HepG2 (cell line): ENCODE data around the gene ELMO2. TPM values are rescaled to one million over a fixed set of nuclear protein-coding genes. Genes with fewer than 3 reads are reported as not detected.

Experiments
- ATAC-seq: fragments of 200-7000 bp; cut with Tn5 transposase; 3 replicates; pipeline ENCODE4 v1.9.1; 2020; ENCODE audit warnings: mild to moderate bottlenecking, moderate library complexity
- BruUV-seq: library from RNA; stranded (reverse); fragments of 400-500 nt; replicated peaks from 2 replicates; lab custom pipeline; 2021; lab: Mats Ljungman, UMichigan
- CTCF ChIA-PET: fragments of 300-600 bp; formaldehyde crosslinking; extraction: SDS; loops from one replicate; lab custom pipeline; 2021; ENCODE audit warnings: low total read pairs, inconsistent platforms, low intra/inter-chr PET ratio; lab: Yijun Ruan, JAX
- POLR2A ChIA-PET: fragments of 350-600 bp; sonication (Branson Sonifier 250); formaldehyde crosslinking; loops from one replicate; lab custom pipeline; 2020; ENCODE audit warnings: antibody characterized with exemption, inconsistent platforms; lab: Yijun Ruan, JAX
- DNase-seq: peaks from one replicate; pipeline ENCODE4 v3.0.0-alpha.2; 2015; ENCODE audit warnings: low spot score
- FAIRE-seq: peaks from 3 replicates; lab custom pipeline; 2011; peaks lifted over from hg19 to GRCh38; lab: Jason Lieb, UNC
- H2AFZ ChIP-seq: one replicate; pipeline ENCODE4 v1.6.1; 2011; ENCODE audit warnings: low read length, inconsistent platforms
- H3K27ac ChIP-seq: fragments of 300-600 bp; 3 replicates; pipeline ENCODE4 v1.8.0; 2011; ENCODE audit warnings: mixed run types, mild to moderate bottlenecking, mixed read lengths, low read length, inconsistent platforms; ENCODE audit not compliant: insufficient read depth; ENCODE audit errors: extremely low read length
- H3K27me3 ChIP-seq, 2 experiments: fragments of 200-600 bp in 1 of 2; 2 replicates in 1 of 2; 3 replicates in 1 of 2; pipeline versions ENCODE4 v1.6.0 to v1.8.0; 2011; ENCODE audit warnings: low read length in 2 of 2, mild to moderate bottlenecking in 2 of 2, moderate library complexity in 2 of 2, inconsistent platforms in 1 of 2; ENCODE audit not compliant: insufficient read depth in 2 of 2, control insufficient read depth in 1 of 2
- H3K36me3 ChIP-seq, 2 experiments: fragments of 200-600 bp in 1 of 2; replicated peaks in 1 of 2; 2 replicates in 1 of 2; 3 replicates in 1 of 2; pipeline versions ENCODE4 v1.5.1 to v1.8.0; 2011; ENCODE audit warnings: low read length in 2 of 2, inconsistent platforms in 1 of 2; ENCODE audit not compliant: insufficient read depth in 2 of 2, control insufficient read depth in 1 of 2
- H3K4me1 ChIP-seq: 2 replicates; pipeline ENCODE4 v1.5.1; 2012; ENCODE audit warnings: low read length, inconsistent platforms; ENCODE audit not compliant: insufficient read depth
- H3K4me2 ChIP-seq: 2 replicates; pipeline ENCODE4 v1.6.0; 2011; ENCODE audit warnings: low read depth, low read length, inconsistent platforms
- H3K4me3 ChIP-seq, 3 experiments: fragments of 200-600 bp in 1 of 3; sonication (generic), shearing (Covaris generic) in 1 of 3; replicated peaks in 1 of 3; 2 replicates each; pipeline ENCODE4 v1.5.1; 2011 to 2016; ENCODE audit warnings: low read length in 3 of 3, inconsistent platforms in 2 of 3, low read depth in 2 of 3, mild to moderate bottlenecking in 2 of 3, control low read depth in 1 of 3, mixed read lengths in 1 of 3; ENCODE audit not compliant: insufficient read depth in 1 of 3
- H3K79me2 ChIP-seq: one replicate; pipeline ENCODE4 v1.6.1; 2011; ENCODE audit warnings: low read length, inconsistent platforms; ENCODE audit not compliant: insufficient read depth
- H3K9ac ChIP-seq: 2 replicates; pipeline ENCODE4 v1.6.0; 2011; ENCODE audit warnings: mild to moderate bottlenecking, low read depth, low read length, inconsistent platforms; ENCODE audit not compliant: insufficient read depth
- H3K9me3 ChIP-seq: 2 replicates; pipeline ENCODE4 v1.5.1; 2012; ENCODE audit warnings: mild to moderate bottlenecking, low read length
- H4K20me1 ChIP-seq: 2 replicates; pipeline ENCODE4 v1.6.0; 2011; ENCODE audit warnings: inconsistent platforms, mild to moderate bottlenecking, low read length, moderate library complexity; ENCODE audit not compliant: insufficient read depth
- MEIS2 ChIP-seq: sonication (generic); formaldehyde crosslinking; IDR thresholded peaks from 2 replicates; pipeline ENCODE4 v1.9.0; 2021; ENCODE audit warnings: mild to moderate bottlenecking, missing genetic modification reagents
- NAIF1 ChIP-seq: sonication (generic); formaldehyde crosslinking; IDR thresholded peaks from 2 replicates; pipeline ENCODE4 v1.5.0; 2020; ENCODE audit warnings: mild to moderate bottlenecking, missing genetic modification reagents, borderline replicate concordance
- POLR2A ChIP-seq, 2 experiments: IDR thresholded peaks; 2 replicates each; pipeline ENCODE4 v1.6.1; 2011; ENCODE audit warnings: low read depth in 2 of 2, low read length in 2 of 2, mild to moderate bottlenecking in 1 of 2, moderate library complexity in 1 of 2; ENCODE audit not compliant: insufficient read depth in 1 of 2
- SNAPC2 ChIP-seq: sonication (generic); formaldehyde crosslinking; IDR thresholded peaks from 2 replicates; pipeline ENCODE4 v1.8.1; 2022; ENCODE audit warnings: mild to moderate bottlenecking, missing genetic modification reagents
- STAG1 ChIP-seq: sonication (generic); formaldehyde crosslinking; IDR thresholded peaks from 2 replicates; pipeline ENCODE4 v1.4.0; 2020; ENCODE audit warnings: missing genetic modification reagents
- ZFX ChIP-seq: sonication (generic); formaldehyde crosslinking; IDR thresholded peaks from 2 replicates; pipeline ENCODE4 v1.4.0; 2020; ENCODE audit warnings: mild to moderate bottlenecking, low read depth, missing genetic modification reagents, moderate library complexity
- ZNF263 ChIP-seq: sonication (generic); formaldehyde crosslinking; IDR thresholded peaks from 2 replicates; pipeline ENCODE4 v1.4.0; 2020; ENCODE audit warnings: missing genetic modification reagents
- ZNF878 ChIP-seq: sonication (generic); formaldehyde crosslinking; IDR thresholded peaks from 2 replicates; pipeline ENCODE4 v1.8.1; 2023; ENCODE audit warnings: mild to moderate bottlenecking, missing genetic modification reagents, moderate library complexity
- WGBS: methylation state at CpG from one replicate; pipeline ENCODE4 v1.1.6; 2017; ENCODE audit warnings: low lambda C conversion rate; 5-methylcytosine and 5-hydroxymethylcytosine counted together
- in situ Hi-C: cut with HindIII; loops from 2 replicates; pipeline ENCODE4 v1.10.0; 2017; ENCODE audit warnings: low pct_unique_long_range_greater_than_20kb; ENCODE audit not compliant: extremely low pct_ligation_motif_present
- intact Hi-C: fragments of 100-400 bp; cut with micrococcal nuclease; formaldehyde crosslinking; loops from one replicate; pipeline ENCODE4 v1.10.0; 2022; ENCODE audit not compliant: unreplicated experiment
- polyA plus RNA-seq, 8 experiments: library from polyadenylated mRNA; depleted of rRNA in 3 of 8; stranded (reverse) in 7 of 8; unstranded in 1 of 8; fragments of >200 nt; fragmentation: Illumina TruSeq in 4 of 8; extraction: Trizol in 4 of 8; gene quantifications; 2 replicates each; pipeline versions ENCODE4 v1.2.1 to v1.2.3, GENCODE V29; 2011 to 2016; ENCODE audit warnings: low read depth in 4 of 8, missing spikeins in 1 of 8, mixed read lengths in 1 of 8; ENCODE audit not compliant: insufficient read depth in 1 of 8
- total RNA-seq, 5 experiments: library from RNA; depleted of rRNA; stranded (reverse); fragments of >200 nt; fragmentation: Illumina TruSeq; extraction: Trizol; gene quantifications; 2 replicates each; pipeline ENCODE4 v1.2.3, GENCODE V29; 2016; ENCODE audit warnings: low read depth in 1 of 5
- TF ChIP-seq, protein P1 (sequence below): sonication (generic); formaldehyde crosslinking; IDR thresholded peaks from 2 replicates; pipeline ENCODE4 v1.4.0; 2020; ENCODE audit warnings: missing genetic modification reagents

ELMO2 gene
- total and polyA plus RNA-seq, 2 of the 13 experiments (the other 11 are each of a cell fraction or from before 2014, with no cell fraction given): 30.6 to 35.7 TPM

DNA sequence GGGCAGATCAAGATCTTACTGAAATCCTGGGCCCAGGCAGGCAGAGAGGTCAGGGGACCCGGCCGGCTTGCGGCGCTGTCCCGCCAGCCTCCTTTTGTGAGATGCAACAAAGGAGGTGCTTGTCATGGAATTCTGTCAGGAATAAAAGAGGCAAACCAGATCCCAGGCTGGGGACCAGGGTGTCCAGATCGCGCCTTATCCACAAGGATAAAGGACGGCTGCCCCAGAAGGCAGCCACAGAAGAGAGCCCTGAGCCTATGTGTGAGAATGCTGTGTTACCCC is 55.5 kb downstream of the ELMO2 start:
- TF ChIP-seq ZNF263 (CRISPR knock-in tag) (no peak), MEIS2 (CRISPR knock-in tag) (no peak), ZFX (CRISPR knock-in tag) (no peak), POLR2A (IDR thresholded peaks at IDR 0.05; ENCODE audit: insufficient read depth in 1 of 2, low read depth in 2 of 2, low read length in 2 of 2) (peak in 1 of 2 experiments; percentile 27; a peak in 1 of 4 replicates), STAG1 (CRISPR knock-in tag) (no peak), NAIF1 (CRISPR knock-in tag) (no peak), SNAPC2 (CRISPR knock-in tag) (no peak), ZNF878 (CRISPR knock-in tag) (no peak)
- TF ChIP-seq, protein P1, sequence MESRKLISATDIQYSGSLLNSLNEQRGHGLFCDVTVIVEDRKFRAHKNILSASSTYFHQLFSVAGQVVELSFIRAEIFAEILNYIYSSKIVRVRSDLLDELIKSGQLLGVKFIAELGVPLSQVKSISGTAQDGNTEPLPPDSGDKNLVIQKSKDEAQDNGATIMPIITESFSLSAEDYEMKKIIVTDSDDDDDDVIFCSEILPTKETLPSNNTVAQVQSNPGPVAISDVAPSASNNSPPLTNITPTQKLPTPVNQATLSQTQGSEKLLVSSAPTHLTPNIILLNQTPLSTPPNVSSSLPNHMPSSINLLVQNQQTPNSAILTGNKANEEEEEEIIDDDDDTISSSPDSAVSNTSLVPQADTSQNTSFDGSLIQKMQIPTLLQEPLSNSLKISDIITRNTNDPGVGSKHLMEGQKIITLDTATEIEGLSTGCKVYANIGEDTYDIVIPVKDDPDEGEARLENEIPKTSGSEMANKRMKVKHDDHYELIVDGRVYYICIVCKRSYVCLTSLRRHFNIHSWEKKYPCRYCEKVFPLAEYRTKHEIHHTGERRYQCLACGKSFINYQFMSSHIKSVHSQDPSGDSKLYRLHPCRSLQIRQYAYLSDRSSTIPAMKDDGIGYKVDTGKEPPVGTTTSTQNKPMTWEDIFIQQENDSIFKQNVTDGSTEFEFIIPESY (CRISPR knock-in tag): peak; percentile 55
- in situ Hi-C loops: loop anchor here (25.0 kb wide), 1 partner anchor 564 kb away; the partner anchor contains the start of genes DNTTIP1 and WFDC3
- Histone ChIP-seq H3K27me3 (no peaks in the 10 kb centered on the region), H2AFZ (no peak overlapping the region), H4K20me1 (no peaks in the 10 kb centered on the region; the same call in 1 of the 2 replicates), H3K4me3 (no peak overlapping the region), H3K27ac (no peak overlapping the region), H3K79me2 (no peaks in the 10 kb centered on the region), H3K4me1 (peaks cover 47% of the 10 kb centered on the region), H3K4me2 (no peak overlapping the region), H3K9me3 (no peaks in the 10 kb centered on the region), H3K9ac (no peak overlapping the region), H3K36me3 (peaks cover 17 to 22% of the 10 kb centered on the region in 2 experiments; a peak in 3 of 5 replicates)
- WGBS: 97% methylated on average over 8 of the region's 8 CpGs
- no peak for DNase-seq
- ChIA-PET POLR2A (no interaction called here), CTCF (no interaction called here)
- no peak for ATAC-seq
- intact Hi-C loops: no loop called here
- FAIRE-seq: no peak
- no TSS peak for BruUV-seq
